Tongue (tissue), 2 donors: ENCODE data around the gene EIF4G1. TPM values are rescaled to one million over a fixed set of nuclear protein-coding genes. Genes with fewer than 3 reads are reported as not detected.
A peak's percentile ranks its signal among the peaks of the same experiment; 100 is the strongest.

ENCODE experiments used
- DNase-seq: peaks from one replicate; pipeline ENCODE4 v3.0.0-alpha.2; 2015
- total RNA-seq: library from RNA; depleted of rRNA; stranded (reverse); fragments of >200 nt; gene quantifications from one replicate; pipeline ENCODE4 v1.2.3, GENCODE V29; 2014

Gene EIF4G1
- total RNA-seq, 1 donor from 2014 or later = 209 TPM

DNA sequence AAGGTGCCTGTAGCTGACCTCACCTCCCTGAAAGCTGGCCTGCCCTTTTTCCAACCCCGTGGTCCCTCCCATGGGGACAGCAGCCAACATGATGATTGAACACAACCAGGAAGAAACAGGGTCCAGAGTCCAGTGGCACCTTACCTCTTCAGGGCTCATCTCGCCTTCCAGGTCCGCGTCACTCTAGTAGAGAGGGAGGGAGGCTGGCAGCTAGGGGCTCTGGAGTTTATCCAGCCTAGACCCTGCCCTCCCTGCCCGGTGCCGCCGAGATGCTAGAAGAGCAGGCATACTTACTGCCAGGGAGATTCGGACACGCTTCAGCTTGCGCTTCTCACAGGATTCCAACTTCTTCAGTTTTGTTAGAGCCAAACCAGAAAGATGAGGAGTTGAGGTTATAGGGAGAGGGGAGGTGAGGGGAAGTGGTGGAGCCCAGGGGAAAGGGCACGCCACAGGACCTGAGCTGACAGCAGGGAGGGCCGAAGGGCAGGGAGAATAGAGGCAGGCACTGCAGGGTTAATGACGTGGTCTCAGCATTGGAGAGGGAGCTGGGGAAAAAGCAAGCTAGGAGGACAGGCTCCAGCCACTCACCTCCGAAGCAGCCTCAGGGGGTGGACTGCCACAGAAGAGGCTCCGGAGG, 37.9 kb downstream of the EIF4G1 start:
- no peak for DNase-seq

DNA sequence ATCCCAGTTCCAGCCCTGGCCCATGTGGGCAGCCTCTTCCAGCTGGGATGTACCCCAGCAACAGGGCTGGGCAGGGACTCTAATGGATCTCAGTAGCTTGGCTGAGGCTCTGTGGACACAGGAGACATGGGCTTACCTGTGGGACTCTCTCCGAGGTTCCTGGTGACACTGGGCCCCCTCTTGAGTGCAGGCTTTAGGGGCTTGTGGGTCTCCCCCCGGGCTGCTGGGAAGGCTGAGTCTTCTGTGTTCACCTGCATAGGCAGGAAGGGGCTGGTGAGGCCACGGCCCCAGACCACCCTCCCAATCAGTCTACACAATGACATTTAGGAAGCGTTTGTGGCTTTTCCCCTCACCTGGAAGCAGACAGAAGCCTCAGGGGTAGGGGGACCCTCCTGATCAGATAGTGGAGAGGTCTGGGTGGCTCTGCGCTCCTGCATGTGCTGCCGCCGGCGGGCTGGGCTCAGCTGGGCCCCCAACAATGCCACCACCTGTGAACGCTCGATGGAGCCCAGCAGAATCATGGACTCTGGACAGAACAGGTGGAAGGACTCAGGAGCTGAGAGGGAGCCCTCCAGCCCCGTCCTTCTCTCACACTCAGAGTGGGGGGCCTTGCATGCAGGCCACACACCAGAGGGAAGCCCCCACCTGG, 38.6 kb downstream of the EIF4G1 start:
- DNase-seq = no peak

DNA sequence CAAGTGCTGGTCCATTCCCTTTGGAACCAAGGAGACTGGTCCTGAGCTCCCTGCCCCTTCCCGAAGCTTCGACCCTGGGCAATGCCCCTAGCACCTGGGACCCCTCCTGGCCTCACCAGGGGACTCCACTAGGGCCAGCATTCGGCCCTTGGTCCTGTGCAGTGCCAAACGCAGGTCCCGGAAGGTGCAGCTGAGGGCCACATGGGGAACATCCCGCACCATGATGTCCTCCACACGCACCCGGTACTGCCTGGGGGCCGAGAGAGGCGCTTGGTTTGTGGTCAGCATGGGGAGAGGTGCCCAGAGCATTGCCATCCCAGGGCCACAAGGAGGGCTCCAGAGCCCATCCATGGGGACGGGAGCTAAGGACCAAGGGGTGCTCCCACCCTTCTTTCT, 39.1 kb downstream of the EIF4G1 start:
- DNase-seq = no peak

DNA sequence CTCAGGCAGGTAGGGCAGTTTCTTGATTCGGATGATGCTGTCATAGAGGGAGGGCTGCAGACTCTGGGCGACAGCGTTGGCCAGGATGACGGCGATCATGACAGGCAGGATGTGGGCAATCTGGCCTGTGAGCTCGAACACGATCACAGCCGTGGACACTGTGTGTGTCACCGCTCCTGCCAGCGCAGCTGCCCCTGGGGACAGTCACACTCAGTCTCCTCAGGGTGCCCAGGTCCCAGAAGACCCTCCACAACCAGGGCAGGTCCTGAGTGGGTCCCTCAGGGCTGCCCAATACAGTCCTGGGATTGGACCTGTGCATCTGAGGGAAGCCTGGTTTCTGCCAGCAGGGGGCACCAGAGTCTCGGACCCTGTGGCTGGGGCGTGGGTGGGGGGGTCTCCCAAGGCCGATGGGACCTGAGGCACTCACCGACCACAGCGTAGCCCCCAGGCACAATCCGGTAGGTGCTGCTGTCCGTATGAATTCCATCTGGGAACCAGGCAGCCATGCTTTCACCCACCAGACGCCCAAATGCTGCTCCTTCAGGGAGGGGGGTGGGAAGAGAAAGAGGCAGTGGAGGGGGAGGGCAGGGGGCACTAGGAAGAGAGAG, 39.8 kb downstream of the EIF4G1 start:
- DNase-seq = peak; percentile 51

DNA sequence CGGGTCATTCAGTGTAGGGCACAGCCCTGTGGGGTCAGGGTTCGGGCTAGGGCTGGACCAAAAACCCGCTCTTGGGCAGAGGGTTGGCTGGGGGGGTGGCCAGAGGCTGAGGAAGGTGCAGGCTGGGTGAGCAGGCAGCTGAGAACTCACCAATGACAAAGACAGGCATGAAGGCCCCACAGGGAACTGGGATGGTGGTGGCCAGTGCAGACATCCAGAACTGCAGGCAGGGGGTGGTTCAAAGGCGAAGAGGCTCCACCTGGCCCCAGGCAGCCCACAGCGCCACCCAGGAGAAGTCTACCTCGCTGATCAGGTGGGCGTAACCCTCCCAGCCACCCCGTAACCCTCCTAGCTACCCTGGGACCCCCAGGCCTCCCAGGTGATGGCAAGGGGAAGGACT, 40.3 kb downstream of the EIF4G1 start:
- DNase-seq = no peak

DNA sequence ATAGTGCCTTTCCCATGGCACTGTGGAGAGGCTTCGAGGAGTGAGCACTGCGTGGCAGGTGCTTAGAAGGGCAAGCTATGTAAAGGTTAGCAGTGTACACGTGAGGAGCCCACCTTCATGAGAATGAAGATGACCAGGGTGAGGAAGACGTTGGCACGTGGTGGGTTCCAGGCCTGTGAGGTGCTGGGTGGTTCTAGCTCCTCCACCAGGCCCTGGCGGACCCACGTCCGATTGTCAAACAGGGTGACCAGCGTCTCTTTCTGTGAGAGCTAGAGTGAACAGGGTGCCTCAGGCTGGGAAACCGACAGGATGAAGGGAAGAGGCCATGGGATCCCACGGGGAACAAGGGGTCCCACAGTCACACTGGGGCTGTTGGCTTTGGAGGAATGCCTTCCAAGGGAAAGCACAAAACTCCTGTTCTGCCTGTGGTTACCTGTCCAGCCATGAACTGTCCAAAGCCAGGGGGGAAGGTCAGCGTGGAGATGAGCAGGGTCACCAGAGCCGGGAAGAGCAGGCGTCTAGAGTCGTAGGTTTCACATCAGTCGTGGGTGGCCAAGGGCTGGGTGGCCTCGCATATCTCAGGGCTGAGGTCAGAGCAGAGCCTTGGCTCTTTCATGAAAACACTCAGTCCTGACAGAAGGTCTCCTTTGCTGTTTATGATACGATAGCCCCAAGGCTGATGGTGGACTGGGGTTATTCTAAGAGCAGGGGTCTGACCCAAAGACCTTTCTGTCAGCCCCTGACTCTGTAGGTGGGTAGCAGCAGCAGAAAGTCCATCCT, 41.0 kb downstream of the EIF4G1 start:
- no peak for DNase-seq

DNA sequence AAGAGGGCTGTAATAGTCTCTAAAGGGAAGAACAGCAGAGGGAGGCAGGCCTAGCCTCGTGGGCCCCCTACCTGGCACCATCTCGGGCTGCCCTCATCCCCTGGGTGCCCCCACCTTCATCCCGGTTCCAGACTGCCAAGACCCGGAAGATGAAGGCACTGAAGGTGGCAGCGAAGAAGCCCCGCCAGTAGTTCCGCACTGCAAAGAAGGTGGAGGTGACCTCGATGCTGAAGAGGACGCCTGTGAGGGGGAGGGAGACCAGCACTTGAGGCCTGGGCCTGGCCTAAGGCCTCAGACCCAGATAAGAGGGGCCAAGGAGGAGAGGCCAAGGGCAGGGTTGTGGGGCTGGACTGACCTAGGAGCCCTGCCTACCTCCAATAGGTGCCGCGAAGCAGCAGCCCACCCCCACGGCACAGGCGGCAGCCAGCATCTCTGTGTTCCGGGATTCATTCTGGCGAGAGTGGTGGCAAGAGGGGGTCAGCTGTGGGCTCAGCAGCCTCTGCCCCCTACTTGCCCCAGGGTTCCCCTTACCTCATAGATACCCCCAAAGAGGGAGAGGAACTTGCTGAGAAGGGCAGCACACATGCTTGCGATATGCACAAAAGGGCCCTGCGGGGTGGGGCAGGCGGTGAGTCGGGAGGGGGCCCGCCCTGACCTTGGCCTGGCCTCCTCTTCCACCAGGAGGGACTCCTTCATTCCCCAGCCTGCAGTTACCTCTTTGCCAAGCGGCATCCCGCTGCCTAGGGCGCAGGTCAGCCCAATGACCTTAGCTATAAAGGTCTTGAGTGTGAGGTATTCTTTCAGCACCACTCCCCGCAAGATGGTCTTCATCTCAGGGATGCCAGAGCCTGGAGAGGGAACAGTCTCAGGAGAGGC, 43.1 kb downstream of the EIF4G1 start:
- DNase-seq = no peak

DNA sequence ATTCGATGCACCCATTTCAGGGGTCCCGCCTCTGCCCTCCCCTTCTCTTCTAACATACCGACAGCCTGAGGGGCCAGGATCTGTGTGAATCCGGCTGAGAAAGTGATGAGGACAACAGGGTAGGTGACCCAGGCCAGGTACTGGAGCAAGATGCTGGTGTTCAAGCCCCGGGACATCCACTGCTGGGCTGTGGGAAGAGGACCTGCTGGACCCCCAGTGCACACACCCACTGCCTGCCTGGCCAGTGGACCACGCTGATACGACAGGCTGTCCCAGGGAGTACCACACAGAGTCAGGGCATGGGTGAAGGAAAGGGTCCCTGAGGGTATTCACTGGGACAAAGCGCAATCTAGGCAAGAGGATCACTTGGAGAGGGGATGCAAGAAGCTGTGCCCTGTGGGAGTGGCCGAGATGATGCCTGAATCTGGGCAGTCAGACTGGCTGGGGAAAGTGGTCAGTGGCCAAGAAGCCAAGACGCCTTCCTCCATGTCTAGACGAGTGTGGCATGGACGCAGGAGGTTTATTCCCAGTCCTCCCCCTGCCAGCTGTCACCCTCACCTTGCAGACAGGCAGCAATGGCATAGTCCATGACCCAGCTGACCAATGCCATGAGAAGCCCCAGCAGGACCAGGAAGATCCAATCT, 43.8 kb downstream of the EIF4G1 start:
- DNase-seq = no peak

DNA sequence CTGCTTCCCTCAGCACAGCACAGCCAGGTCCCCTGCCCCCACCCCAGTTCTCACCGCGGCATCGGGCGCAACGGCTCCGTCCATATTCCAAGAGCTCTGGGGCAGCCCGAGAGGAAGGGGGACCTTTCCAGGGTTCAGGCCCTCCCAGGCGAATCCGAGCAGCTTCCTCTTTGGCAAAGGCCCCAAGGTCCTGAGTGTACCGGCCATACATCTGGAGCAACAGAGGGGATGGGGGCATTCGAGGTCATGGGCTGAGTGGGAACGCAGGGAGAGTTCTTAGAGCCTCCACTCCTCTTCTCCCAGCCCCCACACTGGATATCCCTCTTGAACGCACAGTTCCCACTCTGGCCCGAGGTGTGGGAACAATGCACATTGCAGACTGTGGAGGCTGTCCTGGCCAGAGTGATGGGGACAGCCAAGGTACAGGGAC, 44.5 kb downstream of the EIF4G1 start:
- DNase-seq = no peak

DNA sequence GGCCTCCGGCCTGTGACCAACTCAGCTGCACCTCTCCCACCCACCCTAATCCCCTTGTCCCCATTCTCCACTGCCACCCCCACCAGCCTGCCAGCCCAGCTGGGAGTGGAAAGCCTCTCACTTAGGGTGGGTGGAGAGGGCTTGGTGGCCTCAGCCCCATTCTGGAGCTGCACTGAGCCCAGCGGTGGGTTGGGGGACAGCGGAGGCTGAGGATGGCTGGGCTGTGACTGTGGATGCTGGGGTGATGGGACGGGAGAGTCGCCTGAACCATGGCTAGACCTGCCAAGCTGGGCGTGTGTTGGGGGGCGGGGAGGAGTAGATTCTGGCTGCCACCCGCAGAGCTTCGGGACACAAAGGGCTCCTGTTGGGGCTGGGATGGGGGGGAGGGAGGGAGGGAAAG, 45.2 kb downstream of the EIF4G1 start:
- DNase-seq = no peak

DNA sequence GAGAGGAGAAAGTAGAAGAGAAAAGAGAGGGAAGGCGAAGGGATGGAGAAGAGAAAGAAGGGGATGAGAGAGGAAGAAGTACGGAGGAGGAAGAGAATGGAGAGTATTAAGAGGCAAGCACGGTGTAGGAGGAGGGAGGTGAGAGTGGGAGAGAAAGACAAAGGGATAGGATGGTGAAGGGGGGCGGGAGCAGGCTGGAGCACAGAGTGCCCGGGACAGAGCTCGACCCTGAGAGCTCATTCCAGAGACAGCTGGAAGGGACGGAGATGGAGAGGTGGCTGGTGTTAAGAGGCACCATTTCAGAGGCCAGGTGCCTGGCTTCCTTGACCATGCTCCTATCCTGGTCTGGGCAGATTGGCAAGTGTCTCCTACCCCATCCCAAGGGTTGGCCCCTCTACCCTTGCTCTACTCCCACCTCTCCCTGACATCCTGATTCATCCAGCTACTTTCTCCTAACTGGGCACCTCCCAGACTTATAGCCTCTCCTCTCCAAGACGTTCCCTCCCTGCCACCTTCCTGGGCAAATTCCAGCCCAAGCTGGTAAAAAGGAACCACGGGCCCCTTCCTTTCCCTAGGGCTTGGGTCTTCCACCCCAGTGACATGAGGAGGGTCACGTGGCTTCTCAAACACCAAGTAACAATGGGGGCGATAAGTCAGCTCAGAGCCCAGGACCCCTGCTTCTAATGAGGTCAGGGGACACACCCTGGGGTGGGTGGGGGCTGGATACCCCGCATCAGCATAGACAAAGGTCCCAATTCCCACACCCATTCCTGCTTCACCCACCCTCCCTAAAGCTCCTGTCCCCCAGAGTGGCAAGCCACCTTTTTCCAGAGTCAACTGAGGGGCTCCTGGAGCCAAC, 45.9 kb downstream of the EIF4G1 start:
- no peak for DNase-seq

DNA sequence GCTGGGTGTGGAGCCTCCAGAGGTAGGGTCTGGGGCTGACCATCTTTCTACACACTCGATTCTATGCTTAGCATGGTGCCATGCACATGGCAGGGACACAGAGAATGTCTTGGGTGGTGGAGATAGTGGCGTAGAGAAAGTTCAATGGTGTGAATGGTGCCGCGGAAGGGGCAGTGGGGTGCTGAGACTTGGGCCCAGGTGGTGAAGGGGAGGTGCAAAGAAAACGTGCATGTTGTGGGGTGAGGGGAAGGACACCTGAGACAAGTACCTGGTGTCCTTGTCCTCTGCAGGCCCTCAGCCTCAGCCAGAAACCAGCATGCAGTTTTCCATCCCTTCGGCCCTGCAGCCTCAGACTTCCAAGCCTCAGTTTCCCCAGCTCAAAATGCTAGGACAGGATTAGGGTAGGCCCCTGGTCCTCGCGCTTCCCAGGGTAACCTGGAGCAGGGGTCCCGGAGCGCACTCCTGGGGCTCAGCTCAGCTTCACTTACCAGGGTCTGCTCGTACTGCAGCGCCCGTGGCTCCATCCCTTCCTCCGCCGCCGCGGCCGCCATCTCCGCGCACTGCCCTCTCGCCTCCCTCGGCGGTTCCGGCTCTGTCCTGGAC, 46.6 kb downstream of the EIF4G1 start:
- DNase-seq = no peak

DNA sequence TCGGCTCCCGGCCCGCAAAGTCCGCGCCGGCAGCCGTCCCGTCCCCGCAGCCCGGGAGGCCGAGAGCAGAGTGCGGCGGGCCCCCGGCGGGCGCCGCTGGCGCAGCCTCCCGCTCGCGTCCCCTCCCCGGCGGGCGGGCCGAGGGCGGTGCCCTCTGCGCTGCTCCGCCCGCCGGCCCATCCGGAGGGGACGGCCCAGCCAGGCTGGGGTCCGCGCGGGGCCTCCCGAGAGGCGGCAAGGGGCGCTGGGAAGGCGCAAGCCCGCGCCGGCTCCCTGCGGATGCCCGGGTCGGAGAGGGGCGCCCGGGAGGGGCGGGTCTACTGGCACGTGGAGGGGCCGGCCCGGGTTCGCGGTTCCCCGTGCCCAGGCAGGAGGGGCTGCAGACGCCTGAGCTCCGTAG, 47.1 kb downstream of the EIF4G1 start, which contains the start of the genes CLCN2 and POLR2H:
CLCN2 (minus strand) TSS at position 74 of the 400 bp plus-strand sequence. CDS start 126 bp downstream, outside the sequence.
POLR2H (plus strand) TSS at position 179 of the 400 bp plus-strand sequence. CDS start 1,783 bp downstream, outside the sequence.
- peak; percentile 82 for DNase-seq

DNA sequence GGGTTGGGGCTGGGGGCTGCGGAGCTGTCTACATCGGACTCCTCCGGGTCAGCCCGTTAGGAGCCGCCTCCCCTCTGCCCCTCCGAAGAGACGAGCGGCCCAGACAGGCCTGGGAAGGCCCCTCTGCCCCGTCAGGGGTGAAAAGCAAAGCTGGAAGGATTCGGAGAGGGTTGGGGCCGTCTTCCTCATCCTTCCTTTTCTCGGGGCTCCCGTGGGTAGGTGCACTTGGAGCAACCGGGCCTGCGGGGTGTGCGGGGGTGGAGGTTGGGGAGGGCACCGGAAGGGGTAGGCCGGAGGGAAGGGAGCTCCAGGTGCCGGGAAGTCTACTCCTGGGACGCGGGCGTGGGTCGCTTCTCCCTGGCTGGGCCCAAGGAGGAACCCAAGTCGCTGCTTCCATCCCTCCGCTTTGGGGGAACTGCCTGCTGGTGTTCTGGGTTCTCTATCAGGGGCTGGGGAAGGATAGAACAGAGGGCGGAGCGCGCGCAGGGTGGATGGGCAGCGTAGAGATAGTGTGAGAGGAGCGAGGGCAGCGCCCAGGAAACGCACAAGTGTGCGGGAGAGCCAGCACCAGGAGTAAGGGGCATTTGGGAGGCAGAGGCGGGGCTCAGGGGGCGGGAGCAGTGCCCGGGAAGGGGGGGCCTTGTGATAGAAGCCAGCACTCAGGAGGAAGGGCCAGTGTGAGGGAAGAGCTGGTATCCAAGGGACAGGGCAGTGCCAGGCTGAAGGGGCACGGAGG, 47.7 kb downstream of the EIF4G1 start:
- DNase-seq = peak; percentile 79

DNA sequence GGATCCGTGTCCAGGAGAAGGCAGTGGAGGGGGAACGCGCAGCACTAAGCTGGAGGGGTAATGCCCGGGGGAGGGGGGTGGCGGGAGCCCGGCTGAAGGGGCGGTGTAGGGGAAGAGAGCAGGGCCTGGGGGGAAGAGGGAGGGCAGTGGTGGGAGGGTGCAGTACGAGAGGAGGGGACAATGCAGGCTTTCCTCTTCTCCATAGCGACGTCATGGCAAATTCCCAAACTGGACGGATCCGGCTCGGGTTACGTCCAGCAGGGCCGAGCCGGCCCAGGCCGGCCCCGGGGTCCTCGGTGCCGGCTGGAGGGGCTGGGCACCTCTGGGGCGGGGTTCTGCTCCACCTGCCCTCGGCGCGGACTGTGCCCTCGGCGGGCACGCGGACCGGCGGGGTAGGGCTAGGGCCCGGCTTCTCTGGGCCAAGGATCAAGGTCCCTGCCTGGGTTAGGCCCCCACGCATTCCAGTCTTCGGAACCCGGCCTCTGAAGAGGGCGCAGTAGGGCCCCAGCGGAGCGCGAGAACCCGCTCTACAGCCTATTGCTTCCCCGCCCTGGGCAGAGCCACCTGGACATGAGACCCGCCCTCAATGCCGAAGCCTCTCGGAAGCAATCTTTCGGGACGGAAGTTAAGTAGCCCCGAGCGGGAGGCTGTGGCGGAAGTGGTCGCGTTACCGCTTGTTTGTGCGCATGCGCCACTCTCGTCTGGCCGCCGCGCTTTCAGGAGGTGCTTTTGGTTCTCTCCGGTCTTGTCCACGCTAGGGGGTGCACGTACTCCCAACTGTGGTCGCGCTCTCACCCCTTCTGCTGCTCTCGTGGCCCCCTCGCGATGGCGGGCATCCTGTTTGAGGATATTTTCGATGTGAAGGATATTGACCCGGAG, 48.5 kb downstream of the EIF4G1 start:
- DNase-seq = peak; percentile 99

DNA sequence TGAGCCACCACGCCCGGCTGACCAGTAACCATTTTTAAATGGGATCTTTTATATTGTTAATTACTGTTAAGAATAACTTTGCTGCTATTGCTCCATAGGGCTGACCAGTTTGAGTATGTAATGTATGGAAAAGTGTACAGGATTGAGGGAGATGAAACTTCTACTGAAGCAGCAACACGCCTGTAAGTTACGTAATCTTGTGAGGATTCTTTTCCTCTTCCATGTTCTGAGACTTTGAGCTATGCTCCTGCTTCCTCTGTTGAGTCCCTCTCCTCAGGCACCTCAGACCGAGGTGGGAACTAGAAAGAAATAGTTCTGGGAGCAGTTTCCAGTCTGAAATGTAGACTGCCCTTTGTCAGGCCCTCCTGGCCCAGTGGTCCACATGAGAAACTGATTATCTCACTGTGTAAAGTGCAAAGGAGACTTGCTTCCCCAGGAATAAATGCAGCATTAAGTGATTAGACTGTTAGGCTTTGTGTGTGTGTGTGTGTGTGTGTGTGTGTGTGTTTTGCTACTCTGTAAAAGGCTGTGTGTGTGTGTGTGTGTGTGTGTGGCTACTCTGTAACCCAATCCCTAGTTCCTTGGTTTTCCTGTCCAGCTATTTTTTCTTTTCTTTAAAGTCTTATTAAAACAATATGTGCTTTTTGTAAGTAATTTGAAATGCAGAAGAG, 52.3 kb downstream of the EIF4G1 start:
- peak; percentile 32 for DNase-seq

DNA sequence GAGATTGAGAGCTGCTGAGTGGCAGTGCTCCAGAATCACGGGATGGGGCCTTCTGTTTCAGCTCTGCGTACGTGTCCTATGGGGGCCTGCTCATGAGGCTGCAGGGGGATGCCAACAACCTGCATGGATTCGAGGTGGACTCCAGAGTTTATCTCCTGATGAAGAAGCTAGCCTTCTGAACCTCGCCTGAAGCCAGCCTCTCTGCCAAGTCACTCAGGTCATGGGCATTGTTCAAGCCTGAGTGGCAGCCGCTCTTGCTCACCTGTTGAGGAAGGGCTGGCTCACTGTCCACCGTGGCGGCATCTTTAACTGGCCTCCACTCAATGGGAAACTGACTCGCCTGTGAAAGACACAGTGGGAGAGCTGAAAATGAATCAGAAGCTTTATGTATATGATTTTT, 53.7 kb downstream of the EIF4G1 start:
- DNase-seq = no peak
